ENCODE data around the gene SLC9A3. TPM values are rescaled to one million over a fixed set of nuclear protein-coding genes. Genes with fewer than 3 reads are reported as not detected.
A peak's percentile ranks its signal among the peaks of the same experiment; 100 is the strongest.

The SLC9A3 gene
- total and polyA plus RNA-seq, 8 donors: 0.60 to 1.9 (median 0.95) TPM

GRCh38 chr5:485113-485945, 38.9 kb downstream of the SLC9A3 start:
- no peak for FAIRE-seq
- peak in 2 of 6 donors; percentile 19 to 45 for DNase-seq
- Histone ChIP-seq H3K36me3 (no peaks in the 10 kb centered on the region), H3K4me1 (no peaks in the 10 kb centered on the region), H3K4me3 (no peak overlapping the region), H3K9me3 (no peaks in the 10 kb centered on the region), H3K27me3 (no peaks in the 10 kb centered on the region), H3K27ac (no peak overlapping the region)
- WGBS, 2 donors: 52 to 62% methylated on average over 29 of the region's 29 CpGs
- TF ChIP-seq, protein P1, sequence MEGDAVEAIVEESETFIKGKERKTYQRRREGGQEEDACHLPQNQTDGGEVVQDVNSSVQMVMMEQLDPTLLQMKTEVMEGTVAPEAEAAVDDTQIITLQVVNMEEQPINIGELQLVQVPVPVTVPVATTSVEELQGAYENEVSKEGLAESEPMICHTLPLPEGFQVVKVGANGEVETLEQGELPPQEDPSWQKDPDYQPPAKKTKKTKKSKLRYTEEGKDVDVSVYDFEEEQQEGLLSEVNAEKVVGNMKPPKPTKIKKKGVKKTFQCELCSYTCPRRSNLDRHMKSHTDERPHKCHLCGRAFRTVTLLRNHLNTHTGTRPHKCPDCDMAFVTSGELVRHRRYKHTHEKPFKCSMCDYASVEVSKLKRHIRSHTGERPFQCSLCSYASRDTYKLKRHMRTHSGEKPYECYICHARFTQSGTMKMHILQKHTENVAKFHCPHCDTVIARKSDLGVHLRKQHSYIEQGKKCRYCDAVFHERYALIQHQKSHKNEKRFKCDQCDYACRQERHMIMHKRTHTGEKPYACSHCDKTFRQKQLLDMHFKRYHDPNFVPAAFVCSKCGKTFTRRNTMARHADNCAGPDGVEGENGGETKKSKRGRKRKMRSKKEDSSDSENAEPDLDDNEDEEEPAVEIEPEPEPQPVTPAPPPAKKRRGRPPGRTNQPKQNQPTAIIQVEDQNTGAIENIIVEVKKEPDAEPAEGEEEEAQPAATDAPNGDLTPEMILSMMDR (IDR thresholded peaks at IDR 0.05): no peak
- intact Hi-C loops (cut with DNase I): no loop called here
- no peak for ATAC-seq

GRCh38 chr5:484556-484955, 39.7 kb downstream of the SLC9A3 start:
- H3K4me1 ChIP-seq: no peaks in the 10 kb centered on the region
- no peak overlapping the region for H3K4me3 ChIP-seq
- TF ChIP-seq, protein P1 (IDR thresholded peaks at IDR 0.05): no peak
- intact Hi-C loops (cut with DNase I): no loop called here
- peaks cover 0 to 5% (median 0%) of the 10 kb centered on the region in 4 donors for H3K27me3 ChIP-seq
- 79% methylated on average over 24 of the region's 24 CpGs for WGBS, 2 donors
- no peak overlapping the region for H3K27ac ChIP-seq
- no peaks in the 10 kb centered on the region for H3K36me3 ChIP-seq
- no peaks in the 10 kb centered on the region for H3K9me3 ChIP-seq
- ATAC-seq (no peak), DNase-seq (peak in 2 of 6 donors; percentile 18 to 62), FAIRE-seq (no peak)

DNA sequence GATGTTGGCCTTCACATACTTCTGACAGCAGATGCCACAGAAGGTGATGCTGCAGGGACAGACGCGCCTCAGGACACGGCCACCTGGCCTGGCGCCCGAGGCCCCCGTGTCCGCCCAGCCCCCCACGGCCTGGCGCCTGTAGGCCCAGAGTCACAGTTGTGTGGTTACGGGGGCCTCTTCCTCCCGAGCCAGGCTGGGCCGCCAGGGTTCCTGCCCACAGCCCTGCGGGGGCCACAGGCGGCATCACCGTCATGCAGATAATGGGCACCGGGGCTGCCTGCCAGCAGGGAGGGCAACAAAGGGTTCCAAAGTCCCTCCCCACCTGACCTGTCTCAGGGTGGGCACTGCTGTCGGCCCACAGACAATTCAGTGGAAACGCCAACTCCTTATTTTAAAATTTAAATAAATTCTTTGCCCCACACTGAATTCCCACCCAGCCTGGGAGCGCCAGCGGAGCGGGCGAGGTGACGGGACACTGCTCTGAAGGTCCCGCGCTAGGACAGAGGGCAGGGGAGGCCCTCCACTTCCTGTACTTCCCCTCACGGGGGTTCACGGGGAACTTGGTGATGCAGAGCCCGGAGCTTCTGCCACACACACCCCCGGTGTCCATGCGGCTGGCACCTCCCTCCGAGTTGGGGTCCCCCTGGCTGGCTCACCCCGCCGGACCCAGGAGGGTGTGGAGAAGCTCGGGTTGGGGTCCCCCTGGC, 40.7 kb downstream of the SLC9A3 start:
- 76 to 87% methylated on average over 34 of the region's 34 CpGs for WGBS, 2 donors
- intact Hi-C loops (cut with DNase I): no loop called here
- DNase-seq (peak in 2 of 6 donors; percentile 10 to 60), FAIRE-seq (no peak), ATAC-seq (no peak)
- TF ChIP-seq, protein P1 (IDR thresholded peaks at IDR 0.05): no peak
- Histone ChIP-seq H3K4me3 (no peak overlapping the region), H3K4me1 (no peaks in the 10 kb centered on the region), H3K9me3 (no peaks in the 10 kb centered on the region), H3K27me3 (peaks cover 0 to 13% (median 0%) of the 10 kb centered on the region in 4 donors), H3K27ac (no peak overlapping the region), H3K36me3 (no peaks in the 10 kb centered on the region)

DNA sequence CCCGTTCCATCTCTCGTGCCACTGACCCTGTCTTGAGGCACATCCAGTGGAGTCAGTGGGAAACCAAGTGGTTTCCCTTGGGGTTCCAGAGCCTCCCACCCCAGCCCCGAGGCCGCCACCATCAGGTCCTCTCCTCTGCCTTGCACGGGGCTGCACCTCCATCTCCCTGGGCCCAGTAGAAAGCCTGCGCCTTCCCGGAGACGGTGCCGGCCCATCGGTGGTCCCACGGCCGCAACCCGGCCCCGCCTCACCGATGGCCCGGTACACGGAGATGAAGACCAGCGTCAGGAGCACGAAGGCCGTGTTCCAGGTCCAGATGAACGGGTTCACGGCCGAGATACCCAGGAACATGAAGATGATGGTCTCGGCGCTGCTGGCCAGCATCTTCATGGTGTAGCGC, 41.2 kb downstream of the SLC9A3 start:
- H3K9me3 ChIP-seq: no peaks in the 10 kb centered on the region
- no peak for FAIRE-seq
- peak in 2 of 6 donors; percentile 15 to 33 for DNase-seq
- no peak for ATAC-seq
- peaks cover 0 to 13% (median 0%) of the 10 kb centered on the region in 4 donors for H3K27me3 ChIP-seq
- intact Hi-C loops (cut with DNase I): no loop called here
- H3K4me1 ChIP-seq: no peaks in the 10 kb centered on the region
- no peak overlapping the region for H3K27ac ChIP-seq
- 79 to 89% methylated on average over 26 of the region's 26 CpGs for WGBS, 2 donors
- H3K4me3 ChIP-seq: no peak overlapping the region
- TF ChIP-seq, protein P1 (IDR thresholded peaks at IDR 0.05): no peak
- no peaks in the 10 kb centered on the region for H3K36me3 ChIP-seq

All from pancreas (tissue), 10 donors.